Dermis lymphatic vessel endothelial cell (primary cell): ENCODE results near the gene KRTAP10-11. TPM values are rescaled to one million over a fixed set of nuclear protein-coding genes. Genes with fewer than 3 reads are reported as not detected.

ENCODE experiments used
- total RNA-seq: library from RNA; depleted of rRNA; stranded (reverse); fragments of >200 nt; gene quantifications from 2 replicates; pipeline ENCODE4 v1.2.1, GENCODE V29; 2014

KRTAP10-11 gene, protein sequence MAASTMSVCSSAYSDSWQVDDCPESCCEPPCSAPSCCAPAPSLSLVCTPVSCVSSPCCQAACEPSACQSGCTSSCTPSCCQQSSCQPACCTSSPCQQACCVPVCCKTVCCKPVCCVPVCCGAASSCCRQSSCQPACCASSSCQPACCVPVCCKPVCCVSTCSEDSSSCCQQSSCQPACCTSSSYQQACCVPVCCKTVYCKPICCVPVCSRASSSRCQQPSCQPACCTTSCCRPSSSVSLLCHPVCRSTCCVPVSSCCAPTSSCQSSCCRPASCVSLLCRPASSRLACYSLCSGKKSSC
- not detected in 2 replicates for total RNA-seq

DNA sequence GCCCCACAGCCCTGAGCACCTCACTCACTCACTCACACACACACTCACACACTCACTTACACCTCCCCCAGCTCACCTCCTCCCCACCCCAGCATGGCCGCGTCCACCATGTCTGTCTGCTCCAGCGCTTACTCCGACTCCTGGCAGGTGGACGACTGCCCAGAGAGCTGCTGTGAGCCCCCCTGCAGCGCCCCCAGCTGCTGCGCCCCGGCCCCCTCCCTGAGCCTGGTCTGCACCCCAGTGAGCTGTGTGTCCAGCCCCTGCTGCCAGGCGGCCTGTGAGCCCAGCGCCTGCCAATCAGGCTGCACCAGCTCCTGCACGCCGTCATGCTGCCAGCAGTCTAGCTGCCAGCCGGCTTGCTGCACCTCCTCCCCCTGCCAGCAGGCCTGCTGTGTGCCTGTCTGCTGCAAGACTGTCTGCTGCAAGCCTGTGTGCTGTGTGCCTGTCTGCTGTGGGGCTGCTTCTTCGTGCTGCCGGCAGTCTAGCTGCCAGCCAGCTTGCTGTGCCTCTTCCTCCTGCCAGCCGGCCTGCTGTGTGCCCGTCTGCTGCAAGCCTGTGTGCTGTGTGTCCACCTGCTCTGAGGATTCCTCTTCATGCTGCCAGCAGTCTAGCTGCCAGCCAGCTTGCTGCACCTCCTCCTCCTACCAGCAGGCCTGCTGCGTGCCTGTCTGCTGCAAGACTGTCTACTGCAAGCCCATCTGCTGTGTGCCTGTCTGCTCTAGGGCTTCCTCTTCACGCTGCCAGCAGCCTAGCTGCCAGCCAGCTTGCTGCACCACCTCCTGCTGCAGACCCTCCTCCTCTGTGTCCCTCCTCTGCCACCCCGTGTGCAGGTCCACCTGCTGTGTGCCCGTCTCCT, at the start of gene KRTAP10-11:
Gene KRTAP10-11, plus strand, starts transcription at position 49 of the 856 bp plus-strand sequence. Its CDS starts 45 bp downstream, at position 94.

DNA sequence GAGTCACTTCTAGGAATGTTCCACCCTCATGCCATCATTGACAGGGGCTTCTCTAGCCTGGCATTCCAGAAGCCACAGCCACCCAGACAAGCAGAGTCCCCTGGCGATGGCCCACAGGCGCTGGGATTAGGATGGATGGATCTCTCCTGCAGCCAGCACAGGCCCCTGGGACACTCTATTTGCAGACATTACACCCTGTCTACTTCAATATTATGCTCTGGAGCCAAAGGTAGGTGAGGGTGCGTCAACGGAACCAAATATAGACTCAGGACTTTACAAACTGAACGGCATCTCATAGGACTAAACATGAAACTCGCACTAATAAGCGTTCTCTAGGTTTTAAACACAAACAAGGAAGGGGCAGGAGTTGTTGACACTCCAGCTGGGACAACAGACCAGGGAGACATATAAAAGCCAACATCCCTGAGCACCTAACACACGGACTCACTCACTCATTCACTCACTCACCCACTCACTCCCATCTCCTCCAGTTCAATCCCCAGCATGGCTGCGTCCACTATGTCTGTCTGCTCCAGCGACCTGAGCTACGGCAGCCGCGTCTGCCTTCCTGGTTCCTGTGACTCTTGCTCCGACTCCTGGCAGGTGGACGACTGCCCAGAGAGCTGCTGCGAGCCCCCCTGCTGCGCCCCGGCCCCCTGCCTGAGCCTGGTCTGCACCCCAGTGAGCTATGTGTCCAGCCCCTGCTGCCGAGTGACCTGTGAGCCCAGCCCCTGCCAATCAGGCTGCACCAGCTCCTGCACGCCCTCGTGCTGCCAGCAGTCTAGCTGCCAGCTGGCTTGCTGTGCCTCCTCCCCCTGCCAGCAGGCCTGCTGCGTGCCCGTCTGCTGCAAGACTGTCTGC, 45.9 kb upstream of the KRTAP10-11 start, which contains the start of gene KRTAP10-7:
Gene KRTAP10-7, plus strand, starts transcription at position 480 of the 861 bp plus-strand sequence. Its CDS starts 25 bp downstream, at position 505.

DNA sequence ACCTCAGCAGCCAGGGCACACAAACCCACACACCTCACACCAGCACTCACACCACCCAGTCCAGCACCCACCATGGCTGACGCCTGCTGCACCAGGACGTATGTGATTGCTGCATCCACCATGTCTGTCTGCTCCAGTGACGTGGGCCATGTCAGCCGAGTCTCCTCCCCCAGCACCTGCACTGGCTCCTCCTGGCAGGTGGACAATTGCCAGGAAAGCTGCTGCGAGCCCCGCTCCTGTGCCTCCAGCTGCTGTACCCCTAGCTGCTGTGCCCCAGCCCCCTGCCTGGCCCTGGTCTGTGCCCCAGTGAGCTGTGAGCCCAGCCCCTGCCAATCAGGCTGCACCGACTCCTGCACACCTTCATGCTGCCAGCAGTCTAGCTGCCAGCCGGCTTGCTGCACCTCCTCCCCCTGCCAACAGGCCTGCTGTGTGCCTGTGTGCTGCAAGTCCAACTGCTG, 34.2 kb upstream of the KRTAP10-11 start, which contains the start of gene KRTAP10-8:
Gene KRTAP10-8, plus strand, starts transcription at position 51 of the 458 bp plus-strand sequence. Its CDS starts 22 bp downstream, at position 73.

DNA sequence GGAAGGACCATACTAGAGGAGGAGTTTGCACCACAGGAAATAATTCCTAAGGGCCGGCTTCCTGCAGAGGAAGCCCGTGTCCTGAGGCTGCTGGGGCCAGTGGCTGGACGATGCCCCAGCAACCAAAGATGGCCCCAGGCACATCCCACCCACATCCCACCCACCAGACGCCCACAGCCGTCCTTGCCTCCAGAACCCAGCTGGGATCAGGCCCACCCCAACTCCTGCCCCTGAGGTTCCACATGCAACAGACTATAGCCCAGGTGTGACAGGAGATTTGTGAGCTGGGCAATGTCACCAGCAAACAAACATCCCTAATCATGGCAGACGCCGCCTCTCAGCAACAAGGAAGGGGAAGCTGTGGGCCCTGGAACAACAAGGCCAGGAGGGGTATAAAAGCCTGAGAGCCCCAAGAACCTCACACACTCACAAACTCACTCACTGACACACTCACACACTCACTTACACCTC, 19.5 kb upstream of the KRTAP10-11 start, which contains the start of gene KRTAP10-9:
Gene KRTAP10-9, plus strand, starts transcription at position 421 of the 471 bp plus-strand sequence. CDS start 79 bp downstream, outside the sequence.

DNA sequence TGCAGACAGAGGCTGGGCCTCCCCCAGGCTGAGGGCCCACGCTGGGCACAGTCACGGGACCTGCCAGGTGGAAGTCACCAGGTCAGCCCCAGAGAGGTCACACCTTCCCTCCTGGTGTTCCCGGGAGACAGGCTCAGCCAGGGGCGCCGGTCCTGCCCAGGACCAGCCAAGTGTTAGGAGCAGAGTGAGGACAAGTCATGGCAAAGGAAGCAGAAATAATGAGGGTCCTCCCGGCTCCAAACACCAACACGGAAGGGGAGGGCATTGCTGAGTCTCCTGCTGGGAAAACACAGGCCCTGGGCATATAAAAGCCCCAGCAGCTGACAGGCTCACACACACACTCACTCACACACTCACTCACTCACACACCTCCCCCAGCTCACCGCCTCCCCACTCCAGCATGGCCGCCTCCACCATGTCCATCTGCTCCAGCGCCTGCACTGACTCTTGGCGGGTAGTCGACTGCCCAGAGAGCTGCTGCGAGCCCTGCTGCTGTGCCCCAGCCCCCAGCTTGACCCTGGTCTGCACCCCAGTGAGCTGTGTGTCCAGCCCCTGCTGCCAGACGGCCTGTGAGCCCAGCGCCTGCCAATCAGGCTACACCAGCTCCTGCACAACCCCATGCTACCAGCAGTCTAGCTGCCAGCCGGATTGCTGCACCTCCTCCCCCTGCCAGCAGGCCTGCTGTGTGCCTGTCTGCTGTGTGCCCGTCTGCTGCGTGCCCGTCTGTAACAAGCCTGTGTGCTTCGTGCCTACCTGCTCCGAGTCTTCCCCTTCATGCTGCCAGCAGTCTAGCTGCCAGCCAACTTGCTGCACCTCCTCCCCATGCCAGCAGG, 9.0 kb upstream of the KRTAP10-11 start, which contains the start of gene KRTAP10-10:
Gene KRTAP10-10, plus strand, starts transcription at position 339 of the 833 bp plus-strand sequence. Its CDS starts 62 bp downstream, at position 401.

DNA sequence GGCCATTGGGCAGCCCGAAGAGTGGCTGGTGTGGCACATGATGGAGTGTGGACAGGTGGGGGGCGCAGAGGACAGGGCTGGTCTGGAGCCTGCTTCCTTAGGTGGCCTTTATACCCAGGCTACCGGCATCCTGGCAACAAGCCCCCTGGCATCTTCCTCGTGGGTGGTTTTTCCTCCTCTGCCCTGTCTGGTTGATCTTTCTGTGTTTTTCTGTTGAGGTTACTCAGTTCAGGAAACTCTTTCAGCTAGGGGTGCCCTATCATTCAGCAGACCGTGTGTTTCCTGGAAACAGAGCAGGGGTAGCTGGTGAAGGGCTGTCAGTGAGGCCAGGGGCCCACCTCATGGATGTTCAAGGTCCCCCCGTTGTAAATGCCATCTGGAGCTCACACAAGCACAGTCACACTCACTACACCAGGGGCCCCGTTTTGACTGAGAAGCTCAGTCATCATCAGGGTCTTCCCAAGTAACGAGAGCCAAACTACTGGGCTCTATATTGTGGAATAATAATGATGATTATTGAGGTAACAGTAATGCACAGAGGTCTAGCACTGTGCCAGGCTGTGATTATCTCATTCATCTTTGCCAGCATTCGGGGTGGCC, 8.5 kb downstream of the KRTAP10-11 start, which contains the start of gene KRTAP12-4:
Gene KRTAP12-4, minus strand, starts transcription at position 84 of the 600 bp plus-strand sequence. Its CDS starts 45 bp downstream, at position 39.

DNA sequence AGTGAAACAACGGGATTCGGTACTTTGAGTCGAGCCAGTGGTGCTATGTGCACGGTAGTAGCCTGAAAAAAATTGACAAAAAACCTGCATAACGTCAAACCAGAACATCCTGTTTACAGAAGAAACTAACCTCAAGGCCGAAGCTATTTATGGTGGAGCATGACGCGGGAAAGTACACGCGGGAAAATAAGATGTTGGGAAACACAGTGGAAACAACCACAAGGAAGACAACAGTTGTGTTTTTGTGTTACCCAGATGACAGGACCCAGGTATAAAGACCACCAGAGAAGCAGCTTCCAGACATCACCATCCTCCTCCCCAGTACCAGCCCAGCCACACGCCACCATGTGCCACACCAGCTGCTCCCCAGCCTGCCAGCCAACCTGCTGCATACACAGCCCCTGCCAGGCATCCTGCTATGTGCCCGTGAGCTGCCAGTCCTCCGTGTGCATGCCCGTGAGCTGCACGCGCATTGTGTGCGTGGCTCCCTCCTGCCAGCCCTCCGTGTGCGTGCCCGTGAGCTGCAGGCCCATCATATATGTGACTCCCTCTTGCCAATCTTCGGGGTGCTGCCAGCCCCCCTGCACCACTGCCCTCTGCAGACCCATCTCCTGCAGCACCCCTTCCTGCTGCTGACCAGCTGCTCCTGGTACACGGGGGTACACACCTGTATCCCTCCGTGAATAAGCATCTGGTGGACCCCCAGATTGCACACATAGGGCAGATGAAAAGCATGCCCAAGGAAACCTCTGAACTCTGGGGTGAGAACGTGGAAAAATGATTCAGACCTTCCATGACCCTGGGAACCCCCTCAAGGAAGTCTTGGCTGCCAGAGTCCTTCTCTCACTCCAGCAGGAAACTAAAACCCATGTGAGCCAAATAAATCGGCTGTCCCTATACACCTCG, 11.7 kb downstream of the KRTAP10-11 start, which contains the start of gene KRTAP12-3:
Gene KRTAP12-3, plus strand, starts transcription at position 298 of the 906 bp plus-strand sequence. Its CDS starts 48 bp downstream, at position 346.

DNA sequence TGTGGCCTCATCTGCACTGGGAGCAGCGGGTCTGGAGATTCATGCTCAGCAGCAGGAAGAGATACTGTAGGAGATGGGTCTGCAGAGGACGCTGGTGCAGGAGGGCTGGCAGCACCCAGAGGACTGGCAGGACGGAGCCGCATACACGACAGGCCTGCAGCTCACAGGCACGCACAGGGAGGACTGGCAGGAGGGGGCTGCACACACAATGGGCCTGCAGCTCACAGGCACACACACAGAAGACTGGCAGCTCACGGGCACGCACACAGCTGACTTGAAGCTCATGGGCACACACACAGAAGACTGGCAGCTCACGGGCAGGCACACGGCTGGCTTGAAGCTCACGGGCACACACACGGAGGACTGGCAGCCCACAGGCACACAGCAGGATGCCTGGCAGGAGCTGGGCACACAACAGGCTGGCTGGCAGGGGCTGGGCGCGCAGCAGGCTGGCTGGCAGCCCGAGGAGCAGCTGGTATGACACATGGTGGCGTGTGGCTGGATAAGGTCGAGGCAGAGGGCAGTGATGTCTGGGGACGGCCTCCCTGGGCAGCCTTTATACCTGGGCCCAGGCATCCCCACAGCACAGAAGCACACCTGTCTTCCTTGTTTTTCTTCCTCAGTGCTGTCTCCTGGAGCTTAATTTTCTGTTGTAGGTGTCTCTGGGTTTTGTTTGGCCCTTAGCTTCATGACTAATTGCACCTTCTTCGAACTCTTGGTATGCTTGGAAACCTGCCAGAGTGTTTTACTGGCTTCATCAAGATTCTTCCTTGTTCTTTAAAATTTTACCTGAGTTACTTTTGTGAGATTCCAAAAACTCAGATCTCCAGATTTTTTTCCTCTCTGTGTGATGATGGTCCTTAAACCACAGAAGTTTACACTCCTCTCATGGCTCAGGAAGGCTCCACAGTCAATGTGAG, 20.4 kb downstream of the KRTAP10-11 start, which contains the start of gene KRTAP12-2:
Gene KRTAP12-2, minus strand, starts transcription at position 527 of the 920 bp plus-strand sequence. Its CDS starts 41 bp downstream, at position 486.

DNA sequence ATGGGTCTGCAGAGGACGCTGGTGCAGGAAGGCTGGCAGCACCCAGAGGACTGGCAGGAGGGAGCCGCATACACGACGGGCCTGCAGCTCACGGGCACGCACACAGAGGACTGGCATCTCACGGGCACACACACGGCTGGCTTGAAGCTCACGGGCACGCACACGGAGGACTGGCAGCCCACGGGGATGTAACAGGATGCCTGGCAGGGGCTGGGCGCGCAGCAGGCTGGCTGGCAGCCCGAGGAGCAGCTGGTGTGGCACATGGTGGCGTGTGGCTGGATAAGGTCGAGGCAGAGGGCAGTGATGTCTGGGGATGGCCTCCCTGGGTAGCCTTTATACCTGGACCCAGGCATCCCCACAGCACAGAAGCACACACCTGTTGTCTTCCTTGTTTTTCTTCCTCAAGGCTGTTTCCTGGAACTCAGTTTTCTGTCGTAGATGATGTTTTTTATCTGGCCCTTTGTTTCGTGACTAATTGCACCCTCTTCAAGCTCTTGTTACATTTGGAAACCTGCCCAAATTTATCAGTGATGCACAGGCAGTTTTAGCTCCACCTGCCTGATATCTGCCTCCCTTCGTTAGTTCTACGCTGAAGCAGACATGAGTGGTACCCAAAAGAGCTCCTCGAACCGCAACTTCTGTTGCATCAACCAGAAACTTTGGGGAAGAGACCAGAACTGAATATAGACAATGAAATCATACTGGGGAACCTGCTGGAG, 35.8 kb downstream of the KRTAP10-11 start, which contains the start of gene KRTAP12-1:
Gene KRTAP12-1, minus strand, starts transcription at position 303 of the 719 bp plus-strand sequence. Its CDS starts 40 bp downstream, at position 263.

Other genes with a start within 250 kb of the KRTAP10-11 start
- 0.86 and 0.98 TPM in 2 replicates for gene LRRC3, start 190.9 kb upstream of the KRTAP10-11 start, total RNA-seq
- gene KRTAP10-1, start 106.2 kb upstream of the KRTAP10-11 start, total RNA-seq = not detected in 2 replicates
- gene KRTAP10-2, start 94.9 kb upstream of the KRTAP10-11 start, total RNA-seq = not detected in 2 replicates
- not detected in 2 replicates for gene KRTAP10-3, start 87.6 kb upstream of the KRTAP10-11 start, total RNA-seq
- gene KRTAP10-4, start 72.7 kb upstream of the KRTAP10-11 start, total RNA-seq = not detected in 2 replicates
- gene KRTAP10-5, start 65.8 kb upstream of the KRTAP10-11 start, total RNA-seq = not detected in 2 replicates
- gene KRTAP10-6, start 53.9 kb upstream of the KRTAP10-11 start, total RNA-seq = under 0.01 TPM in 1 of 2 replicates, not detected in the other
- gene KRTAP10-7, start 45.8 kb upstream of the KRTAP10-11 start, total RNA-seq = not detected in 2 replicates
- gene KRTAP10-8, start 34.3 kb upstream of the KRTAP10-11 start, total RNA-seq = not detected in 2 replicates
- not detected in 2 replicates for gene KRTAP10-9, start 19.3 kb upstream of the KRTAP10-11 start, total RNA-seq
- not detected in 2 replicates for gene KRTAP10-10, start 9.1 kb upstream of the KRTAP10-11 start, total RNA-seq
- gene KRTAP12-4, start 8.2 kb downstream of the KRTAP10-11 start, total RNA-seq = not detected in 2 replicates
- gene KRTAP12-3, start 11.5 kb downstream of the KRTAP10-11 start, total RNA-seq = not detected in 2 replicates
- gene KRTAP12-2, start 20.5 kb downstream of the KRTAP10-11 start, total RNA-seq = not detected in 2 replicates
- gene KRTAP12-1, start 35.7 kb downstream of the KRTAP10-11 start, total RNA-seq = not detected in 2 replicates
- not detected in 2 replicates for gene KRTAP10-12, start 50.8 kb downstream of the KRTAP10-11 start, total RNA-seq
- 0.26 and 0.54 TPM in 2 replicates for gene TSPEAR, start 65.2 kb downstream of the KRTAP10-11 start, total RNA-seq
- gene UBE2G2, start 155.4 kb downstream of the KRTAP10-11 start, total RNA-seq = 63.6 and 87.8 TPM in 2 replicates
- gene SUMO3, start 171.6 kb downstream of the KRTAP10-11 start, total RNA-seq = 78.0 and 81.8 TPM in 2 replicates
- 295 and 351 TPM in 2 replicates for gene PTTG1IP, start 227.3 kb downstream of the KRTAP10-11 start, total RNA-seq